HG02588 (cell line): ENCODE data around the gene GLIS1.

ENCODE experiments used
- ATAC-seq: cut with Tn5 transposase; IDR thresholded peaks from one replicate; pipeline ENCODE4 v1.9.1; 2021; ENCODE audit warnings: mild to moderate bottlenecking, moderate library complexity; ENCODE audit not compliant: unreplicated experiment

The GLIS1 gene

DNA sequence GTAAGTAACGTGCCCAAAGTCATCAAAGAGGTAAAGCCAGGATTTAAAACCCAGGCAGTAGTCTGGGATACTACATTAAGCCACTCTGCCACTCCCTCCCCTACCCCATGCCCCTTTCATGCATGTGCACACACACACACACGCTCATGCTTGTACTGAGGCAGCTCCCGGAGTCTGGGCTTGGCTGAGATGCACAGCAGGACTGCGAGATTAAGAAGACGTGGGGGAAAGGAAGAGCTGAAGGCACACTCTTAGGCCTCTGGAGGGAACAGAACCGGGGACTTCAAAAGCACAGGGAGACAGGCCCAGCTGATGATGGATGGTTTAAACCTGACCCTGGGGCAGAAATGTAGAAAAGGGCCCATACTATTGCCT is 98.3 kb downstream of the GLIS1 start:
- ATAC-seq, result no peak

DNA sequence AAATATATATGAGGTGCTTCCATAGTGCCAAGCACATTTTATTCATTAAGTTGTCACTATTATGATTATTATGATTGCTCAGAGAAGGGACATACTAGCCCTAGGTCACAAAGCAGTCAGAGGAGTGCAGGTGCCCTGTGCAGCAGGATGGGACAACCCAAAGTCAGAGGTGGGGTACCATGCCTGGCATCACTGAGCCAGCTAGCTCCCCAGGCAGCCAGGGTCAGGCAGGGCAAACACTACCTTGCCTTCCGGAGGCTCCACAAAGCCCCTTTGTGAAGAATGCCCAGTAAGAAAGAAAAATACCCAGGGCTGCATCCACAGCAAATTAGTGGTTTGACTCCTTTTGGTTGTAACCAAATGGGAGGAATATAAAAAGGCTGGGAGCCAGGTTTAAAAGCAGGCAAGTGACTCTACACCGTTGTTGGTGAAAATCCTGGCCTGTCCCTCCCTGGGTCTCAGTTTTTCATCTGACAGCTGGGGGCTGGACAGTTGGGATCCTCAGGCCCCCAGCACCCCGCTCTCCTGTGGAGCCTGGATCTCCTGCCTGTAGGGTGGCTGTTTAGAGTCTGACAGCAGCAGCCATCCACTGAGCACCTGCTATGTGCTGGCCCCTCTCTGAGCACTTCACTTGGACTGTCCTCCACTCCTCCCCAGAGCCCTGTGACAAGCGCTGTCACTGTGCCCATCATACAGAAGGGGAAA is 98.8 kb downstream of the GLIS1 start:
- ATAC-seq, result no peak

DNA sequence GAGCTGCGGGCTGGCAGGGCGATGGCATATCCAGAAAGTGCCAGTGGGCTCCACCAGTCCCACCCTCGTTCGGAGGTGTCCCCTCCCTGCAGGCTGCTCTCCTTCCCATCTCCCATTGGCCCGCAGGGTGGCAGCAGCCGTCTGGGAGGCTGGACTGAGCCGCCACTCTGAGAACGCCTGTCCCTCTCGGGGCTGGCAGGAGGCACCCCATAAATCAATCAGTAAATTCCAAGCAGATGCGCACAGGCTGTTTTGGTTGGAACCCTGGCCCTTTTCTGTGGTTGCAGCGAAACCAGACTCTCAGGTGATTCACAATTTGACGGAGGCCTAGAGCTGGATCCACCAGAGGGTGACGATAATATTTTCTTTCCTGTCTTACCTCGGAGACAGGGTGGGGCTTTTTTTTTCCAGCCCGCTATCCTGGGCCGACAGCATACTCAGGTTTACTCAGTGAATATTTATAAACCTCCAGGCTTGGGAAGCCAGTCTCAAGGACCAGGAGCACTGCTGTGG is 99.7 kb downstream of the GLIS1 start:
- no peak for ATAC-seq

DNA sequence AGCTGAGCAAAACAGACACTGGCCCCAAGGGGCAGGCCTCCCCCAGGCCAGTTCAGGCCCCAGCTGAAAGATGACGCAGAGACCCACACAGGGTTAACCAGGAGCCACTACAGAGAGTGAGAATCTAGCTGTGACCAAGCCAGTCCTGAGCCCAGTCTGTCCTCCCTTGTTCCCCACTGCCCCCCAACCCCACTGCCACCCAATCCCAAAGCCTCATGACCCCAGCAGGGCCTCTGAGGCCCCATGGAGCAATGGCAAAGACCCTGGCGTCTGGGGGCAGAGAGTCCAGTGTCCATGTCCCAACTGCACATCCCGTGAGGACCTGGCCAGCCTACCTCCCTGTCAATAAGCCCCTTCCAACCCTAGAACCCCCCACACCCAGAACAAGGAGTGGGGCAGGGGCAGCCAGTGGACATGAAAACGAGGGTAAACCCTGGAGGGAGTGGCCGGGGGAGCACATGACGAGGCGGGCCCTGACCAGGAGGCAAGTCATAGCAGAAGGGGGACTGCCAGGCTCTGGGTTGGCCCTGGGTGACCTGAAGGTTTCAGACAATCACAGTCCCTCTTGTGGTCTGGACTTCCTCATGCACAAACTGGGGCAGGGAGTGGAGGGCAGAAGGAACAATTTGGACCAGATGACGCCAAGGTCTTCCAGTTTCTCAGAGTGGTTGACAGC is 100.5 kb downstream of the GLIS1 start:
- ATAC-seq, result no peak

DNA sequence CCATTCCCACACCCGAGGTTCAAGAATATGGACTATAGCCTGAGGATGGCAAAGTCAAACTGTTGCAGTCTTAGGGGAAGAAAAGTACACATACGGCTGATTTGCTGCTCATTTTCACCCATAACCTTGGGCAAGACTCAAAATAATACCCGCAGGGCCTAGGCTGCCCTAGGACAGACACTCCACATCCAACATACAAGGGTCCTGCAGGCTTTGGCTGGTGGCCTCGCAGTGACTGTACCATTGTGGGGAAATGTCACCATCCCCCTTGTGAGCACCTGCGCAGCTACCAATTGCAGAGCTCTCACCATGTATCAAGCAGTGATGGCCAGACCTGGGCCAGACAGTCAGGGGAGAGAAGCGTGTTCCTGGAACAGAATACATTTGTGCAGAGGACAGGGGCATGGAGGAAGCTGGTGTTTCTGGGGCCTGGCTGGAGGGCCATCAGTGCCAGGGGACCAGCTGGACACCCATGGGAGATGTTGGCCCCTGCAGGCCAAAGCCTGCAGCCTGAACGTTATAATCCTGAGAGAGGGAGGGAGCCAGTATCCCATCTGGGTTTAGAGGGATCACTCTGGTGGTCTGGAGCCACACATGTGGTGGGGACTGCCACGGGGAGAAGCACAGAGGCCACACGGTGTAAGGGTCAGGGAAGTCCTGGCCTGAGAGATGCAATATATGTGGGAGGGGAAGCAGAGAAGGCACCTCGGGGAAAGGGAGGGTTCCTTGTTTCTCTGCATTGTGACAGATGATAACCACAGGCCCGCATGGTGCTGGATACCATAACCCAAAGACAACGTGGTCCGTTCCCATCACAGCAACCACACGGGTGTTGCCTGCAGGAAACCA is 101.2 kb downstream of the GLIS1 start:
- no peak for ATAC-seq

DNA sequence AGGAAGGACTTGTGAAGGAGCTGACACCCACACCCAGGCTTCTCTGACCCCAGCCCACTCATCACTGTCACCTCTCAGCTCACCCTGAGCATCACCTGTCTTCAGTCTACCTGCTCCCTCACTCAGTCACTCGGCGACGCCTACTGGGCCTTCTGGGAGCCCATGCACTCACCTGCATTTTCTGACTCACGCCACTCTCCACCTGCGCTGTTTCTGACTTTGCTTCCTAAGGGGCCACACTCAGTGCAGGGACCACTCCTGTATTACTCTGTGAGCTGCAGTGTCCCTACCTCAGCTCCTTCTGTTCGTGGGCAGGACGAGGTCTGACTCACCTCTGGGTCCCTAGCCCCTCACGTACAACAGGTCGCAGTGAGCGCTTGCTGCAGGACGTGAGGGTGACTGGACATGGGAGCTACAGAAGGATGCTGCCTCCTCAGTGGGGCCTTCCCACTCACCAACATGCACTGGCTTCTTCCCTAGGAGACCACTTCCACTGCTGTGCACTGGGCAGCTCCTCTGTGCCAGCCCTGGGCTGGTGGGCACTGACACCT is 102.3 kb downstream of the GLIS1 start:
- no peak for ATAC-seq

DNA sequence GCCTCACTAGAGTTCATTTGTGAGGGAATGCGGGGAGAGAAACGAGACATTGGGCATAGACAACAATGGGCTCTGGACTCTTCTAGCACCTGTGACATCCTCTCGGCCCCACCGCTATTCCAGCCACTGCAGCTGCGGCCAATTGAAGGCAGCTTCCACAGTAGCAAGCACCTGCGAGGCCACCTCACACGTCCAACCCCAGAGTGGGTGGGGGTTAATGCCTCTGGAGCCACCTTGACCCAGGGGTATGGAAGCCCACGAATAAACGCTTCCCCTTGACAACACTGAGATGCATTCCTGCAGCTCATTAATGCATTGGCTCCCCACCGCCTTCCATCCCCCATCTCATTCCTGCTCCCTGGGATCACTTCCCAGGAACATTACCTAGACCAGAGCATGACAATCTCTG is 104.4 kb downstream of the GLIS1 start:
- no peak for ATAC-seq

DNA sequence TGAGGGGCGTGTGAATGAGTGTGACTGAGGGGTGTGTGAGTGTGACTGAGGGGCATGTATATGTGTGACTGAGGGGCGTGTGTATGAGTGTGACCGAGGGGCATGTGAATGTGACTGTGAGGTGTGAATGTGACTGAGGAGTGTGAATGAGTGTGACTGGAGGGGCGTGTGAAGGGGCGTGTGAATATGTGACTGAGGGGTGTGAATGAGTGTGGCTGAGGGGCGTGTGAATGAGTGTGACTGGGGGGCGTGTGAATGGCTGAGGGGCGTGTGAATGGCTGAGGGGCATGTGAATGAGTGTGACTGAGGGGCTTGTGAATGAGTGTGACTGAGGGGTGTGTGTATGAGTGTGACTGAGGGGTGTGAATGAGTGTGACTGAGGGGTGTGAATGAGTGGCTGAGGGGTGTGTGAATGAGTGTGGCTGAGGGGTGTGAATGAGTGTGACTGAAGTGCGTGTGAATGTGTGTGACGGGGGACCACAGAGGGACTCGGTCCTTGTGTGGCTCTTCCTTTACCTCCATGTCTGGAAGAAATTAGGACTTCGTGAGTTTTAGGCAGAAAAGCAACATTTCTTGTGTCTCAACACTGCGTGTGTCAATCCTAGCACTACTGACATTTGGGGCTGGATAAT is 105.8 kb downstream of the GLIS1 start:
- ATAC-seq, result no peak

DNA sequence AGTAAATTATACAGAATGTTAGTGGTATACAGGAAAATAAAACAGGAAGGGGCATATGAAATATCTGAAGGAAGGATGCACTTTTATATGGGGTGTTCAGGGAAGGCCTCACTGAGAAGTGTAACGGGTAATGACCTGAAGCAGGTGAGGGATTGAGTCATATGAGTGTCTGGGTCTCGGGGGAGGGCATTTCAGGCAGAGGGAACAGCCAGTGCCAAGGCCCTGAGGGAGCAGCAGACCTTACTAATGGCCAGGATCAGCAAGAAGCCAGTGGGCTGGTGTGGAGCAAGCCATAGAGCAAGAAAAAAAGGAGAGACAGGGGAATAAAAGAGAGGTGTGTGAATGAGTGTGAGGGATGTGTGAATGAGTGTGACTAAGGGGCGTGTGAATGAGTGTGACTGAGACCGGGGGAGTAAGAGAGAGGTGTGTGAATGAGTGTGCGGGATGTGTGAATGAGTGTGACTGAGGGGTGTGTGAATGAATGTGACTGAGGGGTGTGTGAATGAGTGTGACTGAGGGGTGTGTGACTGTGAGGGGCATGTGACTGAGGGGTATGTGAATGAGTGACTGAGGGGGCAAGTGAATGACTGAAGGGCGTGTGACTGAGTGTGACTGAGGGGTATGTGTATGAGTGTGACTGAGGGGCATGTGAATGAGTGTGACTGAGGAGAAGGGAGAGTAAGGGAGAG is 107.2 kb downstream of the GLIS1 start:
- ATAC-seq, result no peak

DNA sequence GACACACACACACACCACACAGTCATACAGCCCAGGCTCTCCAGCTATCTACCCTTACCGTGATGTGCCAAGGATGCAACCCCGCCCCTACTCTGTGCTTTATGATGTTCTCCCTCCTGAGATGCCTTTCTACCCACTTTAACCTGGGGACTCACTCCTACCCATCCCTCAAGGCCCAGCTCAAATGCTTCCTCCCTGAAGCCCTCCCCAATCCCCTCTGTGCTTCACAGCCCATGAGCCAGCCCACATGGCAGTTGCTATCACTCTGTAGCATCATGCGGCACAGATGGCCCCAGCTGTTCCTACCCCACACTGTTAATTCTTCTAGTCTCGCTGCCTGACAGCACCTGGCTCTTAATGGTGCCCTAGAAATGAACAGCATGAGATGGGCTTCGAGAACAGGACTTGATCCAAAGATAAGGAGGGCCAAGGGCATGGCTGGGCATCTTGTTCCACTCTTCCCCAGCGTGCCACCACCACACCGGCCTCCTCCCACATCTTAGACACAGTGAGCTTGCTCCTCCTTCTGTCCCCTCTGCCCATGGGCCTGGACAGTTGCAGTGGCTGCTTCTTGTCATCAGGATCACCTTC is 109.8 kb downstream of the GLIS1 start:
- no peak for ATAC-seq

DNA sequence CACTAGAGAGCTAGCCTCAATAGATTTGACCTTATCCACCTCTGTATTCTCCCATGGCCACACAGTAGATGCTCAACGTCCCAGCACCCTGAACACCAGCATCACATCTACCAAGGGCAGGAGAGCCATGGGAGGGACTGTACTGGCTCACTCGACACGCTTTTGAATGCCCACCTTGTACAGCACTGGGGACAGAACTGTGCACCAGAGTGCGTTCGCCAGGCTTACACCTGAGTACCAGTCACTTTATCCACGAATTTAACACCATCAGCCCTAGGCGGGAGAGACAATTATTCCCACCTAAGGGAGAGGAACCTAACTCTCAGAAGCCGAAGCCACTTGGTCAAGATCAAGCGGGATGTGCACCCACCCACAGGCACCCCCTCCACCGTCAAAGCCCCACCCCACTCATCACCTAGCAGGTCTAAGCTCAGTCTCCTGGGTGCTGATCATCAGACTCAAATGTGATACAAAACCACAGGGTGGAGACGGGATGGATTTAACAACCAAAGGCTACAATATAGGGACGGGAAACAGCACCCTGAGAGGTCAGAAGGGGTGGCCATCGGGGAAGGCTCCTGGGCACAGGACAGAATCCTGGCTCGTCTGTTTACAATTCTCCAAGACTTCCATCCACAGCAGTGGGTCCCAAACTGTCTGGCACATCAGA is 110.5 kb downstream of the GLIS1 start:
- ATAC-seq, result no peak

DNA sequence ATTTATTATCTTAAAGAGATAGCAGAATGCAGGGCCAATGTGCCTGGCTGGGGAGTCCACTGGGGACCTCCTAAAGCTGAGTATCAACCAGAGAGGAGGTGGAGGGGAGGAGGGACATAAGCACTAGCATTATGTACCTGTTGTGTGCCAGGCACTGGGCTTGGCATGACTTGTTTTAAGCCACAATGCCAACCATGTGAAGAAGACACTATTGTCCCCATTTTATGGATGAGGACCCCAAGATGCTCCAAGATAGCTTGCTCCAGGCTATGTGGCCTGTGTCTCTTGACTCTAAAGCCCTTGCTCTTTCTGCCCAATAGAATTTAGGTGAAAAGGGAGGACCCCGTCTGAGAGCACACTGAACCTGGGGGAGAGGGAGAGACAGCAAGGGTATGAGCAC is 111.3 kb downstream of the GLIS1 start:
- no peak for ATAC-seq

DNA sequence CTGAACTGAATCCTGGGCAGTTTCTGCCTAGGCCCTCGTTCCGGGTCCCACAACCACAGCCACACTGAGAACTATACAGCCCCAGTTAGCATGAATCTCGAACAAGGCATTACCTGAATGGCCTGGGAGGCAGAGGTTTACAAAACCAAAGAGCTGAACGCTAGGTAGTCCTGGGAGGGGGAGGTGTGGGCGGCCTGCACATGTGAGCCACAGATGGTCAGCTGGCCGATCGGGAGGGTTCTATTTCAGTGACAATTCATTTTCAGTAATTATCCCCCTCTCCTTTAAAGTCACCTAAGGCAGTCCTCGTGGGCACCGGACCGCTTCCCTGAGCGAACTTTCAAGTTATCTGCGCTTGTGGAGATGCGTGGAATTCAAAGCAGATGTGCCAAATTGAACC is 111.9 kb downstream of the GLIS1 start:
- ATAC-seq, result no peak

DNA sequence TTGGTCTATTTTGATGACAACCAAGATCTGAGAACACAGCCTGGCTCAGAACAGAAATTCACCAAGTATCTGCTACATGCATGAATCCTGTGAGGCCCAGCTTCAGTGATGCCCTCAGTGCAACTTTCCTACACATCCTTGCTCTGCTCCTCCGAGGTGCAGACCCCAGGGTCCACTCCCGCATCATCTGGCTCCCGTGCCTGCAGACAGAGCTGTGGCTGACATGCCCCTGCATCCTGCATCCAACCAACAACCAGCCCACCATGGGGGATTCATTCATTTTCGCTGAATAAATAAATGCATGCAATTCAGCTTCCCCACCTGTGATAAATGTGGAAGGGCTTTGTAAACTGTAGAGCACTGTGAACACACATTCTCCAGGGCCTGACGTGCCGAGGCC is 112.3 kb downstream of the GLIS1 start:
- ATAC-seq, result no peak

DNA sequence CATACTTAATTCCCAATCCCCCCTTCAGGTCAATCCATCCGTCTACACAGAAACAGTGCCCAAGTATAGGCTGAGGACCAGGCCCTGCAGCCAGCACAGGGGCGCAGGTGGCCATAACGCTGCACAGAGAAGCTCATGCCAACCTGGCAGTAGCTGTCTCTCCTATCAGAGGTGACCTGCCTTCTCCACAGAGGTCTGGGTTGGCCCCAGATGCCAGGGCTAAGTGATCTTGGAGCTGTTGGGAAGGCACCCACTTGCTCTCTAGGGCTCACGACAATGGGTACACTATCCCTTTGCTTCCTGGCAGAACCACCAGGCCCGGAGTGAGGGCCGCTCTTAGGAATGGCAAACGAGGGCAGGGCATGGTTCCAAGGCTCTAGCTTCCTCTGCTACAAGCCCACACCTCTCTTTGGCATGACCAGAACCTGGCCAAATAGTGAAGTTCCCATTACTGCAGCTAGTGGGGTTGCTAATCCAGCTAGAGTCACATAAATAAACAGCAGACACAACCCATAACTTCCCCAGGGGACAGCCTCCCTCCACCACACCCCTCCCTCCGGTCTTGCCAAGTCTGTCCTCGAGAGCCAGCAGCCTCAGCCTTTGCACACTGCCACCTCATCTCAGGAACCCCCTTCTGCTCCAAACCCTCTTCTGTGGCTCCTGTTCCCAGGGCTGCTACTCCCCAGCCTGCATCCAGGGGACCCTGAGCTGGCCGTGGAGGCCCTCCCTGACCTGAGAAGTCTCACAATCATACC is 113.0 kb downstream of the GLIS1 start:
- no peak for ATAC-seq

DNA sequence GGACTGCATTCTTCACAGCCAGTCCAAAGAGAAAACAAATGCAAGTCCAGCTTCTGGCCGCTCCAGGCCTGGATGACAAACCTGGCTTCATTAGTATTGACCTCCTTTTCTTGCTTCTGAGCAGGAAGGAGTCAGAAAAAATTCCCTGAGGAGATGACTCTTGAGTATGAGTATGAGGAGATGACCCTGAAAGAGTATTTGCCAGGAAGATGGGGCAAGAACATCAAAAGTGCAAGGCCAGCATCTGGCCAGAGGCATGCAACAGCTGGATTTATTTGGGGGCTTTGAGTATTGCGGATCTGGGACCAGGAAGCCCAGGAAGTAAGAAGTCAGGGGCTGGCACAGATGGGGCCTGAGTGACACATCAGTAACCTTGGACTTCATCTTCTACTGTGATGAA is 113.9 kb downstream of the GLIS1 start:
- ATAC-seq, result no peak

DNA sequence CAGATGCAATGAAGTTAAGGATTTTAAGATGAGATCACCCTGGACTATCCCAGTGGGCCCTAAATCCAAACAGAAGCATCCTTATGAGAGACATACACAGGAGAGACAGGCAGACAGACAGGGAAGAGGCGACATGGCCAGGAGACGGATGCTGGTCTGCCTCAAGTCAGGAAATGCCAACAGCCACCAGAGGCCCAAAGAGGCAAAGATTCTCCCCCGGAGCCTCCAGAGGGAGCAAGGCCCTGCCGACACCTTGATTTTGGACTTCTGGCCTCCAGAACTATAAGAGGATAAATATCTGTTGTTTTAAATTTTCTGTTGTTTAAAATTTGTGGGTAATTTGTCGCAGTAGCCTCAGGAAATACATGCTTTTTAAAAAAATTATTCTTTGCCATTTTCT is 116.4 kb downstream of the GLIS1 start:
- no peak for ATAC-seq

DNA sequence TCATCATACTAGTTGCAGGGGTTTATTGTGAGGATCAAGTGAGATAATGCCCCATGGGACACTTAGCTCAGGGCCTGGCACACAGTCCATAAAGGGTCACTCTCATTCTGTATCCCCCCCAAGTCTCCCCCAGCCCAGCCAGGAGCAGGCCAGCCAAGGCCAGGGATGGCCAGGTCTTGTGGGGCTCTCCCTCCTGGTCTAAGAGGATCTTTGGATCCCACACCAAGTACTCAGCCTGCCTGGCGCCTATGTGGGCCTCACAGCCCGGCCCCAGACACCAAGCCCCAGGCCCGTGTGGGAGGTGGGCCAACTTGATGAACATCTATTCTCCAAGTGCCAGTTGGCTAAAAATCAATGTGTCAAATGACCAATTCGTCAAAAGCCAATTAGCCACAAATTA is 117.8 kb downstream of the GLIS1 start:
- no peak for ATAC-seq
